Ovary (tissue), 9 donors: ENCODE results near the gene FTCD. TPM values are rescaled to one million over a fixed set of nuclear protein-coding genes. Genes with fewer than 3 reads are reported as not detected.
"Not testable (repeated sequence)": the region's sequence is repeated elsewhere in the genome, so short reads cannot be mapped to it uniquely, and the experiment has no call there.

ENCODE experiments used
- DNase-seq, 5 donors: peaks; one replicate each; pipeline ENCODE4 v3.0.0-alpha.2; 2019 to 2020
- H3K27ac ChIP-seq, 2 donors: fragments of 200-600 bp; one replicate each; pipeline versions ENCODE4 v1.5.1 to v1.8.0; 2019 to 2022
- H3K27me3 ChIP-seq: fragments of 200-600 bp; one replicate; pipeline ENCODE4 v1.8.0; 2022
- H3K36me3 ChIP-seq: fragments of 200-600 bp; sonication (generic); one replicate; pipeline ENCODE4 v1.5.1; 2019
- H3K4me1 ChIP-seq: one replicate; pipeline ENCODE4 v1.8.1; 2013; ENCODE audit warnings: mild to moderate bottlenecking, moderate library complexity; ENCODE audit not compliant: insufficient read depth
- H3K4me3 ChIP-seq: fragments of 200-600 bp; sonication (generic); one replicate; pipeline ENCODE4 v1.5.1; 2017
- H3K9me3 ChIP-seq, 2 donors: fragments of 200-600 bp in 1 of 2; sonication (generic) in 1 of 2; one replicate each; pipeline versions ENCODE4 v1.5.1 to v1.8.1; 2013 to 2019; ENCODE audit warnings: mild to moderate bottlenecking in 1 of 2, moderate library complexity in 1 of 2
- CTCF ChIP-seq, 3 donors: fragments of 450-650 bp in 2 of 3; fragments of 200-600 bp in 1 of 3; IDR thresholded peaks; one replicate each; pipeline versions ENCODE4 v1.5.1 to v1.8.0; 2016 to 2022; ENCODE audit warnings: antibody characterized with exemption in 3 of 3, mild to moderate bottlenecking in 1 of 3
- EP300 ChIP-seq: sonication (generic); formaldehyde crosslinking; IDR thresholded peaks from one replicate; pipeline ENCODE4 v1.6.1; 2017; ENCODE audit warnings: antibody characterized with exemption
- POLR2A ChIP-seq: fragments of 450-650 bp; IDR thresholded peaks from one replicate; pipeline ENCODE4 v1.6.1; 2017; ENCODE audit warnings: antibody characterized with exemption, mild to moderate bottlenecking, moderate library complexity
- WGBS, 3 donors: extraction: QIAGEN DNeasy Blood & Tissue Kit in 1 of 3; methylation state at CpG; one replicate each; pipeline versions ENCODE4 v1.1.5 to v1.1.7; 2013 to 2017; 5-methylcytosine and 5-hydroxymethylcytosine counted together
- intact Hi-C, 4 donors: fragments of 100-400 bp; cut with DNase I; formaldehyde crosslinking; loops; one replicate each; pipeline versions ENCODE4 v1.11.0 to v1.15.1; 2022 to 2023
- polyA plus RNA-seq, 2 donors: library from polyadenylated mRNA; stranded (reverse); fragments of 200-250 nt in 1 of 2; fragments of 350-450 nt in 1 of 2; fragmentation: Illumina TruSeq in 1 of 2; extraction: RNeasy Lipid Tissue Mini Kit (QIAGEN cat#74804) in 1 of 2; gene quantifications; one replicate each; pipeline ENCODE4 v1.2.3, GENCODE V29; 2013 to 2014
- total RNA-seq, 7 donors: library from RNA; depleted of rRNA in 2 of 7; stranded (reverse); fragments of >200 nt in 2 of 7; fragmentation: NEBNext Ultra II Directional in 3 of 7; extraction: Animal tissue kit (Norgen Biotek cat#: 25700) in 3 of 7; gene quantifications; one replicate each; pipeline versions ENCODE4 v1.1.0 to v1.2.4, GENCODE V29; 2016 to 2023
- donor health status: DM: no; HTN: no; CAD: no; lungs with moderate emphysema.
- donor health status: DM: no; HTN: no; CAD: no.
- donor health status: Bipolar disorder and iron deficiency.
- donor health status: DM: yes; HTN: yes; CAD: no.
- donor health status: DM: no; HTN: no; CAD: no.
- donor health status: DM: yes; HTN: yes; CAD: no.

Gene FTCD
- total and polyA plus RNA-seq, 9 donors, result 0.83 to 7.5 (median 3.7) TPM; not detected in 1

DNA sequence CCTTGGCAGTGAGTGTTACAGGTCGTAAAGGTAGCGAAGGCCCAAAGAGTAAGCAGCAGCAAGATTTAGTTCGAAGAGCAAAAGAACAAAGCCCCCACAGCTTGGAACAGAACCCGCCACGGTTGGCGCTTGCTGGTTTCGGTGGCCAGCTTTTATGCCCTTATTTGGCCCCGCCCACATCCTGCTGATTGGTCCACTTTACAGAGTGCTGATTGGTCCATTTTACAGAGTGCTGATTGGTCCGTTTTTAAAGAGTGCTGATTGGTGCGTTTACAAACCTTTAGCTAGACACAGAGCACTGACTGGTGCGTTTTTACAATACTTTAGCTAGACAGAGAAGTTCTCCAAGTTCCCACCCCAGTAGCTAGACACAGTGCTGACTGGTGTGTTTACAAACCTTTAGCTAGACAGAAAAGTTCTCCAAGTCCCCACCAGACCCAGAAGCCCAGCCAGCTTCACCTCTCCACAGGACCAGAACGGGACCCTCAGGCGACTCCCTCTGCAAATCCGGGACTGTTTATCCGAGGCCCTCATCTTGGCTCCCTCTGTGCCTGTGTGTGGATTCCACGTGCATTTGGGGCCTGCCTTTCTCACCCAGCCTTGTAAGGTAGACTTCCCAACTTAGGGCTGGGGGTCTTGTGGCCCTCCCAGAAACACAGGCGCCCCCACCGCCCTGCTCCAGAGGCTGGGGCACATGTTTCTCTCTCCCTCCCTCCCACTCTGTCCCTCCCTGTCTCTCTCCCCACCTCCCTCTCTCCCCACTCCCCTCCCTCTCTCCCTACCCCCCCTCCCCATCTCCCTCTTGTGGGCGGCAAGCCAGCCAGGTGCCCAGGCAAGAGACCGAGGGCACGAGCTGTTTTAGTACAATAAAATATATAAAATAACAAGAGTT lies 12.6 kb downstream of the FTCD start:
- no peaks in the 10 kb centered on the region for H3K27me3 ChIP-seq
- H3K36me3 ChIP-seq, result no peaks in the 10 kb centered on the region
- intact Hi-C loops, result loop anchor here in 1 of 4 donors (5.0 kb wide), 1 partner anchor 74 kb away; no protein-coding TSS in a partner anchor
- TF ChIP-seq EP300 (no peak), POLR2A (no peak), CTCF (IDR thresholded peaks at IDR 0.05) (no peak)
- peak in 4 of 5 donors; percentile 21 to 44 (median 40) for DNase-seq
- H3K27ac ChIP-seq, result no peak overlapping the region
- peaks cover 7% of the 10 kb centered on the region for H3K4me1 ChIP-seq
- H3K4me3 ChIP-seq, result no peak overlapping the region
- no peaks in the 10 kb centered on the region for H3K9me3 ChIP-seq
- 78 to 85% (median 80%) methylated on average over 21 of the region's 21 CpGs for WGBS, 3 donors

DNA sequence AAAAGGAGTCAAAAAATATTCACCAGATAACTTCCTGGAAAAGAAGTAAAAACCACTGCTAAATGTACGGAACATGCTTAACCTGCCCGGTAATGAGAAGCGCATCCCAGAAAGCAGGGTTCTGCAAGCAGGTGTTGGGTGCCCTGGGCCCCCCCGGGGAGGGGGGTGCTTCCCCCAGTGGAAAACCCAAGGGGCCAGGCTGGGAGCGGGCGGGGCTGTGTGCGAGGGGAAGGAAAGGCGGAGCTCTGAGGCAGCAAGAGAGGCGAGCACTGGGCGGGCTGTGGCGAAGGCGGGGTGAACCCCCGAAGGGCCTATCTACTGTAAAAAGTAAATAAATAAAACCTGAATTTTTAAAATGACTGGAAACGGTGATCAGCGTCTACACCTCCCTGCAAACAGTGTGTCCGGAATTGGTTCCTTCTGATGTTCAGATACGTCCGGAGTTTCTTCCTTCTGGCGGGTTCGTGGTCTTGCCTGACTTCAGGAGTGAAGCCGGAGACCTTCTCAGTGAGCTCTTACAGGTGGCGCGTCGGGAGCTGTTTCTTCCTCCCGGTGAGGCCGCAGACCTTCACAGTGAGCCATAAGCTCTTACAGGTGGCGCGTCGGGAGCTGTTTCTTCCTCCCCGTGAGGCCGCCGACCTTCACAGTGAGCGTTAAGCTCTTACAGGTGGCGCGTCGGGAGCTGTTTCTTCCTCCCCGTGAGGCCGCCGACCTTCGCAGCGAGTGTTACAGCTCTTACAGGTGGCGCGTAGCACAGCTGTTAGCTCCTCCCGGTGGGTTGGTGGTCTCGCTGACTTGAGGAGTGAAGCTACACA lies 13.4 kb downstream of the FTCD start:
- H3K27me3 ChIP-seq, result no peaks in the 10 kb centered on the region
- WGBS, 3 donors, result 90 to 94% (median 94%) methylated on average over 45 of the region's 45 CpGs
- intact Hi-C loops, result loop anchor here in 1 of 4 donors (5.0 kb wide), 1 partner anchor 75 kb away; no protein-coding TSS in a partner anchor
- H3K9me3 ChIP-seq, result no peaks in the 10 kb centered on the region
- H3K4me1 ChIP-seq, result peaks cover 7% of the 10 kb centered on the region
- H3K36me3 ChIP-seq, result no peaks in the 10 kb centered on the region
- H3K4me3 ChIP-seq, result no peak overlapping the region
- TF ChIP-seq POLR2A, result no peak
- no peak for TF ChIP-seq CTCF (IDR thresholded peaks at IDR 0.05)
- no peak for TF ChIP-seq EP300
- H3K27ac ChIP-seq, result no peak overlapping the region
- peak in 4 of 5 donors; percentile 16 to 45 (median 38) for DNase-seq

- H3K36me3 ChIP-seq, H3K27ac ChIP-seq, H3K4me1 ChIP-seq, H3K27me3 ChIP-seq, DNase-seq, H3K4me3 ChIP-seq, H3K9me3 ChIP-seq: not testable (repeated sequence)
- intact Hi-C loops, result loop anchor here in 1 of 4 donors (5.0 kb wide), 1 partner anchor 77 kb away; no protein-coding TSS in a partner anchor
- WGBS, 3 donors, result 12 to 25% (median 20%) methylated on average over 29 of the region's 29 CpGs
Measured at GRCh38 chr21:46140352-46141003, 14.9 kb downstream of the FTCD start.

- Histone ChIP-seq H3K4me3 (no peak overlapping the region), H3K4me1 (peaks cover 7% of the 10 kb centered on the region), H3K27ac (no peak overlapping the region), H3K36me3 (no peaks in the 10 kb centered on the region), H3K9me3 (no peaks in the 10 kb centered on the region), H3K27me3 (no peaks in the 10 kb centered on the region)
- WGBS, 3 donors, result 92 to 94% (median 93%) methylated on average over 13 to 15 of the region's 15 CpGs
- TF ChIP-seq POLR2A, result no peak
- no peak for TF ChIP-seq EP300
- no peak for TF ChIP-seq CTCF (IDR thresholded peaks at IDR 0.05)
- no peak for DNase-seq
- intact Hi-C loops, result loop anchor here in 1 of 4 donors (5.0 kb wide), 1 partner anchor 78 kb away; no protein-coding TSS in a partner anchor
Measured at GRCh38 chr21:46139686-46140085, 15.7 kb downstream of the FTCD start.
